ENCODE measurements around the gene CTAG2. TPM values are rescaled to one million over a fixed set of nuclear protein-coding genes. Genes with fewer than 3 reads are reported as not detected.
A peak's percentile ranks its signal among the peaks of the same experiment; 100 is the strongest.
"Not testable (repeated sequence)": the region's sequence is repeated elsewhere in the genome, so short reads cannot be mapped to it uniquely, and the experiment has no call there.

The CTAG2 gene
- total RNA-seq, 2 donors from 2014 or later: 1.2 TPM; not detected in 1

- DNase-seq (ENCODE audit: low spot score): peak; percentile 64
- intact Hi-C loops (cut with DNase I): no loop called here
Observed at GRCh38 chrX:154650221-154650510, 3.2 kb downstream of the CTAG2 start.

- intact Hi-C loops (cut with DNase I): no loop called here
- DNase-seq (ENCODE audit: low spot score): peak; percentile 66
Observed at GRCh38 chrX:154649503-154650220, 3.7 kb downstream of the CTAG2 start.

- intact Hi-C loops (cut with DNase I): no loop called here
- peak; percentile 59 for DNase-seq (ENCODE audit: low spot score)
Observed at GRCh38 chrX:154648931-154649330, 4.4 kb downstream of the CTAG2 start.

GRCh38 chrX:154645745-154646378 lies 7.5 kb downstream of the CTAG2 start:
- DNase-seq (ENCODE audit: low spot score); intact Hi-C loops (cut with DNase I): not testable (repeated sequence)

- DNase-seq (ENCODE audit: low spot score); intact Hi-C loops (cut with DNase I): not testable (repeated sequence)
Observed at GRCh38 chrX:154643708-154644107, 9.7 kb downstream of the CTAG2 start.

- DNase-seq (ENCODE audit: low spot score); intact Hi-C loops (cut with DNase I): not testable (repeated sequence)
Observed at GRCh38 chrX:154641740-154642139, 11.6 kb downstream of the CTAG2 start.

- DNase-seq (ENCODE audit: low spot score); intact Hi-C loops (cut with DNase I): not testable (repeated sequence)
Observed at GRCh38 chrX:154633661-154634060, 19.7 kb downstream of the CTAG2 start.

- intact Hi-C loops (cut with DNase I); DNase-seq (ENCODE audit: low spot score): not testable (repeated sequence)
Observed at GRCh38 chrX:154630949-154631348, 22.4 kb downstream of the CTAG2 start.

- intact Hi-C loops (cut with DNase I); DNase-seq (ENCODE audit: low spot score): not testable (repeated sequence)
Observed at GRCh38 chrX:154628960-154629359, 24.4 kb downstream of the CTAG2 start.

- intact Hi-C loops (cut with DNase I); DNase-seq (ENCODE audit: low spot score): not testable (repeated sequence)
Observed at GRCh38 chrX:154620767-154621414, 32.5 kb downstream of the CTAG2 start.

- DNase-seq (ENCODE audit: low spot score); intact Hi-C loops (cut with DNase I): not testable (repeated sequence)
Observed at GRCh38 chrX:154619182-154619581, 34.2 kb downstream of the CTAG2 start, which contains the start of gene CTAG1B. CTAG1B (minus strand) TSS chrX:154619282; CDS start chrX:154619218, 64 bp downstream.

- intact Hi-C loops (cut with DNase I); DNase-seq (ENCODE audit: low spot score): not testable (repeated sequence)
Observed at GRCh38 chrX:154613586-154613985, 39.8 kb downstream of the CTAG2 start.

- peak; percentile 15 for DNase-seq (ENCODE audit: low spot score)
- intact Hi-C loops (cut with DNase I): not testable (repeated sequence)
Observed at GRCh38 chrX:154611146-154611545, 42.2 kb downstream of the CTAG2 start.

- intact Hi-C loops (cut with DNase I): not testable (repeated sequence)
- peak; percentile 40 for DNase-seq (ENCODE audit: low spot score)
Observed at GRCh38 chrX:154608823-154609222, 44.6 kb downstream of the CTAG2 start.

GRCh38 chrX:154607976-154608375 lies 45.4 kb downstream of the CTAG2 start:
- intact Hi-C loops (cut with DNase I): not testable (repeated sequence)
- DNase-seq (ENCODE audit: low spot score): peak; percentile 10

GRCh38 chrX:154607370-154607769 lies 46.0 kb downstream of the CTAG2 start:
- no peak for DNase-seq (ENCODE audit: low spot score)
- intact Hi-C loops (cut with DNase I): no loop called here

- intact Hi-C loops (cut with DNase I): no loop called here
Observed at GRCh38 chrX:154605566-154605965, 47.8 kb downstream of the CTAG2 start.

GRCh38 chrX:154603438-154604430 lies 49.6 kb downstream of the CTAG2 start:
- intact Hi-C loops (cut with DNase I): no loop called here
- peak; percentile 19 for DNase-seq (ENCODE audit: low spot score)

More at GRCh38 chrX:154605566-154605965, 47.8 kb downstream of the CTAG2 start:
- DNase-seq (ENCODE audit: low spot score): peak; percentile 51

Measured in posterior vena cava (tissue), 2 donors.